ENCODE data around the gene CHMP4B.
"Not testable (repeated sequence)": the region's sequence is repeated elsewhere in the genome, so short reads cannot be mapped to it uniquely, and the experiment has no call there.

DNA sequence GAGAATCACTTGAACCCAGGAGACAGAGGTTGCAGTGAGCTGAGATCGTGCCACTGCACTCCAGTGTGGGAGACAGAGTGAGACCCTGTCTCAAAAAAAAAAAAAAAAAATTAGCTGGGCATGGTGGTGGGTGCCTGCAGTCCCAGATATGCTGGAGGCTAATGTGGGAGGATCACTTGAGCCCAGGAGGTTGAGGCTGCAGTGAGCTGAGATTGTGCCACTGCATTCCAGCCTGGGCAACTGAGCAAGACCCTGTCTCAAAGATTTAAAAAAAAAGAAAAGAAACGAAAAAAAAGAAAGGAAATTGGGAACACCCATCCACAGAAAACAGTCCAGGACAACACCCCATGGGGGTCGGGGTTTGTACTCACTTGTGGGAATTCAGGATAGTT lies 18.6 kb upstream of the CHMP4B start:
- TF ChIP-seq, protein P1, sequence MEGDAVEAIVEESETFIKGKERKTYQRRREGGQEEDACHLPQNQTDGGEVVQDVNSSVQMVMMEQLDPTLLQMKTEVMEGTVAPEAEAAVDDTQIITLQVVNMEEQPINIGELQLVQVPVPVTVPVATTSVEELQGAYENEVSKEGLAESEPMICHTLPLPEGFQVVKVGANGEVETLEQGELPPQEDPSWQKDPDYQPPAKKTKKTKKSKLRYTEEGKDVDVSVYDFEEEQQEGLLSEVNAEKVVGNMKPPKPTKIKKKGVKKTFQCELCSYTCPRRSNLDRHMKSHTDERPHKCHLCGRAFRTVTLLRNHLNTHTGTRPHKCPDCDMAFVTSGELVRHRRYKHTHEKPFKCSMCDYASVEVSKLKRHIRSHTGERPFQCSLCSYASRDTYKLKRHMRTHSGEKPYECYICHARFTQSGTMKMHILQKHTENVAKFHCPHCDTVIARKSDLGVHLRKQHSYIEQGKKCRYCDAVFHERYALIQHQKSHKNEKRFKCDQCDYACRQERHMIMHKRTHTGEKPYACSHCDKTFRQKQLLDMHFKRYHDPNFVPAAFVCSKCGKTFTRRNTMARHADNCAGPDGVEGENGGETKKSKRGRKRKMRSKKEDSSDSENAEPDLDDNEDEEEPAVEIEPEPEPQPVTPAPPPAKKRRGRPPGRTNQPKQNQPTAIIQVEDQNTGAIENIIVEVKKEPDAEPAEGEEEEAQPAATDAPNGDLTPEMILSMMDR (IDR thresholded peaks at IDR 0.05) = not testable (repeated sequence)
- not testable (repeated sequence) for TF ChIP-seq POLR2A, POLR2AphosphoS5 (IDR thresholded peaks at IDR 0.05)
